ENCODE results near the gene COL21A1. TPM values are rescaled to one million over a fixed set of nuclear protein-coding genes. Genes with fewer than 3 reads are reported as not detected.

The COL21A1 gene
- total RNA-seq, 2 experiments from 2014 or later: not detected

DNA sequence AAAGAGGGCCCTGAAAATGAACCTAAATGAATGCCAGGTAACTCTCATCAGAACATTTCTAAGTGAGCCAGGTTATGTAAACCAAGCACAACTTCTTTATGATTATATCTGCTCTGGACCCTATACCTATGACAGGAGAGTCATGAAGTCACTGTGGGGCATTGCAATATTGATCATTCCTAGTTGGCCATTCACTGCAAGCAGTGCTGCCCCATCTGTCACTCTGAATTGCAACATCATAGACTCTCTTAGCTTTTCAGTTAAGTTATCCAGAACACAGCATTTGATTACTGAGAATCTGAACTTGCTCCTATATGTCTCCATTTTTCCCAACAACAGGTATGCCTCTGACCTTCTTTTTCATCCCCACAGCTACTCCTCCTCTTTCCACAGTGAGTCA, 3.3 kb downstream of the COL21A1 start:
- Histone ChIP-seq H3K36me3 (ENCODE audit: insufficient read depth, low read length) (no peaks in the 10 kb centered on the region), H3K9me3 (ENCODE audit: low read length) (no peaks in the 10 kb centered on the region), H3K27ac (ENCODE audit: low read depth, low read length, poor library complexity, severe bottlenecking) (no peak overlapping the region), H3K4me3 (ENCODE audit: low read depth, low read length, poor library complexity, severe bottlenecking) (no peak overlapping the region), H4K20me1 (ENCODE audit: insufficient read depth, low read length) (no peaks in the 10 kb centered on the region), H2AFZ (ENCODE audit: low read length) (no peak overlapping the region), H3K4me2 (ENCODE audit: low read length) (no peak overlapping the region), H3K79me2 (ENCODE audit: insufficient read depth, low read depth, low read length) (no peaks in the 10 kb centered on the region), H3K9me2 (ENCODE audit: insufficient read depth, low read length) (no peaks in the 10 kb centered on the region), H3K4me1 (ENCODE audit: insufficient read depth, low read length, poor library complexity, severe bottlenecking) (no peaks in the 10 kb centered on the region)
- intact Hi-C loops (cut with micrococcal nuclease; ENCODE audit: unreplicated experiment): no loop called here
- CTCF ChIA-PET (ENCODE audit: unreplicated experiment): no interaction called here
- POLR2A ChIA-PET: no interaction called here
- no peak for DNase-seq (ENCODE audit: low spot score)
- no peak for TF ChIP-seq EZH2phosphoT487 (IDR thresholded peaks at IDR 0.05; ENCODE audit: borderline replicate concordance, low read depth, low read length)
- TF ChIP-seq, protein P1, sequence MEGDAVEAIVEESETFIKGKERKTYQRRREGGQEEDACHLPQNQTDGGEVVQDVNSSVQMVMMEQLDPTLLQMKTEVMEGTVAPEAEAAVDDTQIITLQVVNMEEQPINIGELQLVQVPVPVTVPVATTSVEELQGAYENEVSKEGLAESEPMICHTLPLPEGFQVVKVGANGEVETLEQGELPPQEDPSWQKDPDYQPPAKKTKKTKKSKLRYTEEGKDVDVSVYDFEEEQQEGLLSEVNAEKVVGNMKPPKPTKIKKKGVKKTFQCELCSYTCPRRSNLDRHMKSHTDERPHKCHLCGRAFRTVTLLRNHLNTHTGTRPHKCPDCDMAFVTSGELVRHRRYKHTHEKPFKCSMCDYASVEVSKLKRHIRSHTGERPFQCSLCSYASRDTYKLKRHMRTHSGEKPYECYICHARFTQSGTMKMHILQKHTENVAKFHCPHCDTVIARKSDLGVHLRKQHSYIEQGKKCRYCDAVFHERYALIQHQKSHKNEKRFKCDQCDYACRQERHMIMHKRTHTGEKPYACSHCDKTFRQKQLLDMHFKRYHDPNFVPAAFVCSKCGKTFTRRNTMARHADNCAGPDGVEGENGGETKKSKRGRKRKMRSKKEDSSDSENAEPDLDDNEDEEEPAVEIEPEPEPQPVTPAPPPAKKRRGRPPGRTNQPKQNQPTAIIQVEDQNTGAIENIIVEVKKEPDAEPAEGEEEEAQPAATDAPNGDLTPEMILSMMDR (conservative IDR thresholded peaks at IDR 0.05; ENCODE audit: low read length): no peak
- no TSS peak for BruUV-seq (replicated peaks)

DNA sequence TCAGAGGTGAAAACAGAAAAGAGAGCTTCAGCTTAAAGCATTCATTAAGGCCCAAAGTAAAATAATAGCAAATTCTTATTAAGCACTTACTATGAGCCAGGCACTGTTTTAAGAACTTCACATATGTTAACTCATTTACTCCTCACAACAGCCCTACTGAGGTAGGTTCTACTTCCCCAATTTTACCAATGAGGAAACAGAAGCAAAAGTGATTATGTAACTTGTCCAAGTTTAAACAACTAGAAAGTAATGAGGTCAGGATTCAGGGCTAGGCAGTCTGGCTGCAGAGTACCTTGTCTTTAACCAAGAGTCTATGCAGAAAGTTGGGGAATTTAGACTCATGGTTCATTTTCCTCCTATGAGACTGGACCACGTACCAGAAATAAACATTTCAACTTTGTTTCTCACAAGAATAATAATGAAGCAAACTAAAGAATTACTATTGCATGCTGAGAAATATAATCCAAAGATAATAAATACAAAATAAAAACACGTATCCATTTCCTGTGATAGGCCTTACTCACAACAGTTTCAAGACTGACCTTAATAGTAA, 3.8 kb downstream of the COL21A1 start:
- H3K4me1 ChIP-seq (ENCODE audit: insufficient read depth, low read length, poor library complexity, severe bottlenecking): no peaks in the 10 kb centered on the region
- no peaks in the 10 kb centered on the region for H3K79me2 ChIP-seq (ENCODE audit: insufficient read depth, low read depth, low read length)
- POLR2A ChIA-PET: no interaction called here
- H3K9me2 ChIP-seq (ENCODE audit: insufficient read depth, low read length): no peaks in the 10 kb centered on the region
- no peak overlapping the region for H3K4me2 ChIP-seq (ENCODE audit: low read length)
- H3K4me3 ChIP-seq (ENCODE audit: low read depth, low read length, poor library complexity, severe bottlenecking): no peak overlapping the region
- no peak for TF ChIP-seq EZH2phosphoT487 (IDR thresholded peaks at IDR 0.05; ENCODE audit: borderline replicate concordance, low read depth, low read length)
- TF ChIP-seq, protein P1 (conservative IDR thresholded peaks at IDR 0.05; ENCODE audit: low read length): no peak
- no peaks in the 10 kb centered on the region for H4K20me1 ChIP-seq (ENCODE audit: insufficient read depth, low read length)
- intact Hi-C loops (cut with micrococcal nuclease; ENCODE audit: unreplicated experiment): no loop called here
- no peaks in the 10 kb centered on the region for H3K36me3 ChIP-seq (ENCODE audit: insufficient read depth, low read length)
- no peak overlapping the region for H3K27ac ChIP-seq (ENCODE audit: low read depth, low read length, poor library complexity, severe bottlenecking)
- CTCF ChIA-PET (ENCODE audit: unreplicated experiment): no interaction called here
- BruUV-seq (replicated peaks): no TSS peak
- no peak overlapping the region for H2AFZ ChIP-seq (ENCODE audit: low read length)
- no peak for DNase-seq (ENCODE audit: low spot score)
- H3K9me3 ChIP-seq (ENCODE audit: low read length): no peaks in the 10 kb centered on the region

DNA sequence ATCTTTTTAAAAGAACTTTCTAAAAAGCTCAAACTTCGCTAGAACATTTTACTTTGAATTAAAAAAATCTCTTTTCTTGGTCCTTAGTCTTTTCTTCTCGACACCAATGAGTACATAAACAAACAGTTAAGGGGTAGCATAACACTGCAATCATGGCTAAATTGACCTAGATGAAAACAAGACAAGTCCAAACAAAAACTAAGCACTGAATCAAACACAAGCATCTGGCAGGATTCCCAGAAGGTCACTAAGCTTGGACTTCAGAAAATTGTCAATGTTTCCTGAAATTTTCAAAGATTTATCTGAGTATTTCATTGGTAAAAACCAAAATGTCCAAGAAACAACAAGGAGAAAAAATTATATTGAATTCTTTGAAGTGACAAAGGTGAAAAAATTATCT, 5.0 kb downstream of the COL21A1 start:
- Histone ChIP-seq H3K4me1 (ENCODE audit: insufficient read depth, low read length, poor library complexity, severe bottlenecking) (no peaks in the 10 kb centered on the region), H3K4me2 (ENCODE audit: low read length) (no peak overlapping the region), H3K9me3 (ENCODE audit: low read length) (no peaks in the 10 kb centered on the region), H3K27ac (ENCODE audit: low read depth, low read length, poor library complexity, severe bottlenecking) (no peak overlapping the region), H3K9me2 (ENCODE audit: insufficient read depth, low read length) (no peaks in the 10 kb centered on the region), H3K36me3 (ENCODE audit: insufficient read depth, low read length) (no peaks in the 10 kb centered on the region), H3K4me3 (ENCODE audit: low read depth, low read length, poor library complexity, severe bottlenecking) (no peak overlapping the region), H2AFZ (ENCODE audit: low read length) (no peak overlapping the region), H4K20me1 (ENCODE audit: insufficient read depth, low read length) (no peaks in the 10 kb centered on the region), H3K79me2 (ENCODE audit: insufficient read depth, low read depth, low read length) (no peaks in the 10 kb centered on the region)
- ChIA-PET POLR2A (no interaction called here), CTCF (ENCODE audit: unreplicated experiment) (no interaction called here)
- TF ChIP-seq EZH2phosphoT487 (IDR thresholded peaks at IDR 0.05; ENCODE audit: borderline replicate concordance, low read depth, low read length): no peak
- TF ChIP-seq, protein P1 (conservative IDR thresholded peaks at IDR 0.05; ENCODE audit: low read length): no peak
- DNase-seq (ENCODE audit: low spot score): no peak
- no TSS peak for BruUV-seq (replicated peaks)
- intact Hi-C loops (cut with micrococcal nuclease; ENCODE audit: unreplicated experiment): no loop called here
